GM12801 (cell line): ENCODE measurements around the gene KIAA0513.

Experiments used
- CTCF ChIP-seq: IDR thresholded peaks from one replicate; pipeline ENCODE4 v1.5.1; 2011; ENCODE audit warnings: control low read depth; ENCODE audit not compliant: insufficient read length; ENCODE audit errors: extremely low read depth

KIAA0513 gene

GRCh38 chr16:85025781-85026653 lies 1.6 kb upstream of the KIAA0513 start:
- no peak for TF ChIP-seq CTCF

- no peak for TF ChIP-seq CTCF
These were observed 892 bp upstream of the KIAA0513 start for GRCh38 chr16:85026703-85027102.

GRCh38 chr16:85027958-85028684 lies 526 bp downstream of the KIAA0513 start:
- TF ChIP-seq CTCF = no peak

- no peak for TF ChIP-seq CTCF
These were observed 1.3 kb downstream of the KIAA0513 start for GRCh38 chr16:85028685-85029407.

- no peak for TF ChIP-seq CTCF
These were observed 1.8 kb downstream of the KIAA0513 start for GRCh38 chr16:85029408-85029784.

GRCh38 chr16:85029981-85030401 lies 2.4 kb downstream of the KIAA0513 start:
- no peak for TF ChIP-seq CTCF

- TF ChIP-seq CTCF = no peak
These were observed 3.9 kb downstream of the KIAA0513 start for GRCh38 chr16:85031451-85031850.
